GM19099 (cell line): ENCODE data around the gene INPP5F.

Experiments
- POLR2A ChIP-seq: IDR thresholded peaks from 3 replicates; pipeline ENCODE4 v1.6.1; 2011; ENCODE audit warnings: low read depth; ENCODE audit not compliant: insufficient read length; ENCODE audit errors: extremely low read depth

INPP5F gene

DNA sequence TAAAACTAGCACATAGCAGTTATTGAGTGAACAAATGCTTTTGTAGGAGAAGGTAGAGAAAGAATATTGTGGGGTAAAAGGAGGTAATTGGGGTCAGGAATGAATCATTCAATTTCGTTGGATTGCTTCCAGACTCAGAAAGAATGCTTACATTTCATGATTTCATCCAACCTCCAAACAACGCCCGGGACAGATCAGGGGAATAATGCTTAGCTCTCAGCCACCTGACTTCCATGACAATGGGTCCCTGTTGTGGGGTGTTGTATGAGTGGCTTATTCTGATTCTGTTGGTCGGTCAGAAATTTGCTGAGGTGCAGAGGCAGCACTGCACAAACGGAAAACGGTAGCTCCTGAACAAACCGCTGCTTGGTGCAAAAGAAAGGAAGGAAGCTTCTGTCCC lies 24.0 kb upstream of the INPP5F start:
- no peak for TF ChIP-seq POLR2A

DNA sequence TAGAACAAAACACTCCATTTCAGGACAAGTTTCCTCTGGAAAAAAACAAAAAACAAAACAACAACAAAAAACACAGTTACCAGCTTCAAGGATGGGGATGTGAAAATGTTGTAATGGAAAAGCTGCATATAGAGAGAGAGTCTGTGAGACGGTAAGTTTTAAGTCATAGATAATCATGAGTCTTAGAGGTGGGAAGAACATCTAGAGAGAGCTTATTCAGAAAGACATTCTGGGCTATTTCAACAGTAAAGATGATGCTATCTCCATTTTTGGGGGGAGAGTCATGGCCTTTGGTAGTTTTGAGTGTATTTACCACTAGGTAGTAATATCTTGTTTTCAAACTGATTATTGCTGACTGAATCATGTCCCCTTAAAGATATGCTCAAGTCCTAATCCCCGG lies 23.3 kb upstream of the INPP5F start:
- TF ChIP-seq POLR2A, result no peak

DNA sequence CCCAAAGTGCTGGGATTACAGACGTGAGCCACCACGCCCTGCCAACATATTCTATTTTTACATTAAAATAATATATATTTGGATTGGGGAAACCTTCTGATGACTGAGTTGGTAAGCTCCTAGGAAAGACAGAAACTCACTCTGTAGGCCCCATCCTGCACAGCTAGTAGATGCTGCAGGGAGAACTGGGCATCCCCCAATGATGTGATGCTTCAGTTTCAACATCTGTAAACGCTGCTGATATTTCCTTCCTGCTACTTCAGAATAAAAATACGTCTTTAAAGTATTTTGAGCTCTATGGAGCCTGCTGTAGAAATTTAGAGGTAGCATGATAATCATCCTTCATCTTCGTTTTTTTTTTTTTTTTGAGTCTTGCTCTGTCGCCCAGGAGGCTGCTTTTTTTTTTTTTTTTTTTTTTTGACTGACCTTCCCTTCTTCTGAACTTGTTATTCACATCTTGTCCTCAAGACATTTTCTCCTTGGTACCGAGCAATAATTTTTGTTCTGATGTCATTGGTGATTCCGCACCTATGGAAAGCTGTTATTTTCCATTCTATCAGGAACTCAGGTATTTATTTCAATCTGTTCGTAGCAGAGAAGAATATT lies 21.8 kb upstream of the INPP5F start:
- no peak for TF ChIP-seq POLR2A

DNA sequence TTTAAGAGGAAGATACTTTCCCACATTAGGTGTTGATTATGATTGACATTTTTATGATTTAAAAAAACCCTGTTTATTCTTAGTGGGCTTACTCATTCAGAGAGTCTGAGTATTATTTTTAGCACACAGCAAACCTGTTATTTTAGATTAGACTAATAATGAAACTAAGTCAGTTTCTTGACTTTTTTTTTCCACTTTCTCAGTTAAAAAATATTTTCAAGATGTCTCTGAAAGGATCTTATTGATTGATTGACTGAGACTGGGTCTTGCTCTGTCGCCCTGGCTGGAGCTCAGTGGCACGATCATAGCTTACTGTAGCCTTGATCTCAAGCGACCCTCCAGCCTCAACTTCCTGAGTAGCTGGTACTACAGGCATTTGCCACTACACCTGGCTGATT lies 20.4 kb upstream of the INPP5F start:
- no peak for TF ChIP-seq POLR2A

DNA sequence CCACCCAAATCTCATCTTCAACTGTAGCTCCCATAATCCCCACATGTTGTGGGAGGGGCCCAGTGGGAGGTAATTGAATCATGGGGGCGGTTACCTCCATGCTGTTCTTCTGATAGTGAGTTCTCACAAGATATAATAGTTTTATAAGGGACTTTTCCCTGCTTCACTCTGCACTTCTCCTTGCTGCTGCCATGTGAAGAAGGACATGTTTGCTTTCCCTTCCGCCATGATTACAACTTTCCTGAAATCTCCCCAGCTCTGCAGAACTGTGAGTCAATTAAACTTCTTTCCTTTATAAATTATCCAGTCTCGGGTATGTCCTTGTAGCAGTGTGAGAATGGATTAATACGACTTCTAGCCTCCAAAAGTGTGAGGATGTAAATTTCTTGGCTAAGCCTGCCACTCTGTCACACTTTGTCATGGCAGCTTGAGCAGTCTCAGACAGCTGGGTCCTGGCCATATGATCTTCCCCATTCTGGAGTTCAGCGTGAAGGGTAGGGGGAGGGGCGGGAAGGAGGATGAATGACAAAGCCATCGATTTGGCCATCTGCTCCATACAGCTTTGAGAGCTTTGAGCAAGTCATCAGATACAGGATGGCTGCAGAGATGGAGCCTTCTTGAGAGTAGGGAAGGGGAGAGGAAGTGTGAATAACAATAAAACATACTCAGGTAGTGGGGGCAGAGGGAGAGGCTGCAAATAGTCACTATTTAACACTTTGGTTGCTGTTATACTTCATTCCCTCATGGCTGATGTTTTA lies 19.1 kb upstream of the INPP5F start:
- TF ChIP-seq POLR2A, result no peak

DNA sequence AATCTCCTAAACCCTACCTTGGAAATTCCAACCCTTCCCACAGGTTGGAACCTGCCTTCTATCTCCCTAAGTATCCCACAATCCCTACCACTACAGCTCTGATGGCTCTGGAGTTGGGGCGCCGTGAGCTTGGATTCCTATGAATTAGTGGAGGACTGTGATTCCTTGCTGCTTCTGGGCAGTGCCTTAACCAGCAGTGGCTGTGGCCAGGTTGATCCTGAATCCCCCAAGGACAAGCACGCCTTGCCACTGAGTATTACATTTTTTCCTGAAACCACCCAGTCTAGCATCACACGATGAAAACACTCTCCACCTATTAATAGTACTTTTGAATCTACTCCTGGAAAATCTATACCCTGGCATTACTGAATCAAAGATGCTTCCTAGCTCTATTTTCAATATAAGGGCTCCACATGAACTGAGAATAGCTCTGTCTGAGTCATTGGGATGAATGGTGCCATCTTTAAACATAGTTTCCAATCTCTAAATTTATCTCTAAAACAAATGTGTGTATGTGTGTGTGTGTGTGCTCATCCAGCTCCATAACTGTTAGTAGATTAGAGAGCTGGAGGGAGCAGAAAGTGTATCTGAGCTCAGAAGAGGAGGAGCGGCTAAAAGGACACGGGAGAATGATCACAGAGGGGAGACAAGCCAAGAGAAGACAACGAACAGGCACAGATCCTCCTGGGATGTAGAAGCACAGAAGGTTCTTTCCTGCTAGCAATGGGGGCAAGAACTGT lies 11.9 kb upstream of the INPP5F start:
- TF ChIP-seq POLR2A, result no peak

DNA sequence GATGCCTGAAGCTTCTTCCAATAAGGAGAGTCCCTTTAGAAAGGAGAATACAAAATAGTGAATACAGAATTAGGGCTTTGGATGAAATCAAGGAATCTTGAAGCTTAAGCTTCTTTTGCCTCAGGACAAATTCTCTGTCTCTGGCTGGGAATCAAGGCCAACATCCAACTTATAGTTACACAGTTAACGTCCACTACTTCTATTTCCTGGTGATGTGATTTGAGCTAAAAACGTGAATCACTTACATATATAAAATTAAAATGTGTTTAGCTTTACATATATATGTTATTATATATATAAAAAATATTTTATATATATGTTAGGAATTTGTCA lies 11.4 kb upstream of the INPP5F start:
- no peak for TF ChIP-seq POLR2A

DNA sequence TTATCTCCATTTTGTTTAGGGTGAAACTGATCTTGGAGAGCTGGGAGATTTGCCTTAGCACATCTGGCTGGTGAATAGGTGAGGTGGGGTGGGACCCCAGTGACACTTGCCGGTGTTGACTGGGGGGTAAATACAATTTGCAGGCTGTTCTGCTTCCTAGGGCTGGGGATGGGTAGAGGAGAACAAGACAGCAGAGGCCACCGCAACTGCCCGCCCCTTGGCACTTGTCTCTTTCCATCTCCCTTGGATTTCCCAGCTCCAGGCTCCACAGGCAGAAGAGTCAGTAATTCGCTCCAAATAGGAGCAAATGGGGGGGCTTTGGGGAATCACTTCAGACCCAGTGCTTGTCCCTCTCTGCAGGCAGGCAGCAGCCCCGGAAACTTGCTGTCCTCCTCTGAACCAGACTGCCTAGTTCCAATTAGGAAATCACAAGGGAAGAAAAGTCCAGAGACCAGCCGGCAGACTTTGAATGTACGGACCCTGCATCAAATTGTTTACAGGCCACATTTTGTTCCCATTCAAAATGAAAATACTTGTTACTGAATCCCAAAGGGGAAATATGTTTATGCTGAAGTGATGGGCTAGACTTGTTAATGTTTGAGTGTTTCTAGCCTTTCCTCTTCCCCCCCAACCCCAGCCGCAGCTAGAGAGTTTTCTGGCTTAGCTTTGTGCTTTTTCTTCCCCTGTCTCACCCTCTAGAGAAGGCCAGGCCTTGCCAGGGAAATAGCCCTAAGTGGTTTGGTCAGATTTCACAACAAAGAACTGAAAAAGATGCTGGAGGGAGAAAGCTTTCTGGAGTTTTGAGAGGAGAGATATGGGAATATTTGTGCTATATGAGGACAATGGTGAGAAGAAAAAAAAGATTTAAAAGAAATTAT lies 10.0 kb upstream of the INPP5F start:
- no peak for TF ChIP-seq POLR2A

DNA sequence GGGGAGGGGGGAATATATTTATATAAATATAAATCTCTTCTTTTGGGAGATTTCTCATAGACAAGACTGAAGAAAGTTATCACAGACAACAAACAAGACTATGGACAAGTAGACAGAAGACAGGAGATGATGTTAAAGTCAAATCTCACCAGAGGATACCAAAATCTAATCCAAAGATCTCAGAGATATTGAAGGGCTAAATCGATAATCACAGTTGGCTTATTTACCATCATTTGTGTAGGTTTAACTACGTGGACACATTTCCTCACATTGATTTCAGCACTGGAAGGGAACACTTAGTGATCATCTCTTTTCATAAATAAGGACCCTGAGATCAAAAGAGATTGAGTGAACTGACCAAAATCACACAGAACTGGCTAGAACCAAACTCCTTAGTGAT lies 2.7 kb upstream of the INPP5F start:
- TF ChIP-seq POLR2A, result no peak

DNA sequence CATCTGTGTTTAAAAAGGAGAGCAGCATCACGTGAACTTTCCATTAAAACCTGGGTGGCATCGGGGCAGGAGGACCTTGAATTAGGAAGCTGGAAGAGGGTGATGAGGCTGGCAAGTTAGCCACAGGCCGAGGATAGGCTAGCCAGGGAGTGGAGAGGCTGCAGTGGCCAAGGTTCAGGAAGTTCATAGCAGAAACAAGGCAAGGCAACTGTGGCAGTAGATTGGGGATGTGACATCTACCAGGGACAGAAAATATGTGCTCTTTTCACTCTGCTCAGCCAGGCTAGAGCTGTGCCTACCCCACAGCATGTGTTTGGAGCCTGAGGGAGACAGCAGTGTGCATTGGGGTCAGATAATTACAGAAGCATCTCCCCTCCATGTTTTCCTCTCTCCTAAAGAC lies 2.2 kb upstream of the INPP5F start:
- no peak for TF ChIP-seq POLR2A

DNA sequence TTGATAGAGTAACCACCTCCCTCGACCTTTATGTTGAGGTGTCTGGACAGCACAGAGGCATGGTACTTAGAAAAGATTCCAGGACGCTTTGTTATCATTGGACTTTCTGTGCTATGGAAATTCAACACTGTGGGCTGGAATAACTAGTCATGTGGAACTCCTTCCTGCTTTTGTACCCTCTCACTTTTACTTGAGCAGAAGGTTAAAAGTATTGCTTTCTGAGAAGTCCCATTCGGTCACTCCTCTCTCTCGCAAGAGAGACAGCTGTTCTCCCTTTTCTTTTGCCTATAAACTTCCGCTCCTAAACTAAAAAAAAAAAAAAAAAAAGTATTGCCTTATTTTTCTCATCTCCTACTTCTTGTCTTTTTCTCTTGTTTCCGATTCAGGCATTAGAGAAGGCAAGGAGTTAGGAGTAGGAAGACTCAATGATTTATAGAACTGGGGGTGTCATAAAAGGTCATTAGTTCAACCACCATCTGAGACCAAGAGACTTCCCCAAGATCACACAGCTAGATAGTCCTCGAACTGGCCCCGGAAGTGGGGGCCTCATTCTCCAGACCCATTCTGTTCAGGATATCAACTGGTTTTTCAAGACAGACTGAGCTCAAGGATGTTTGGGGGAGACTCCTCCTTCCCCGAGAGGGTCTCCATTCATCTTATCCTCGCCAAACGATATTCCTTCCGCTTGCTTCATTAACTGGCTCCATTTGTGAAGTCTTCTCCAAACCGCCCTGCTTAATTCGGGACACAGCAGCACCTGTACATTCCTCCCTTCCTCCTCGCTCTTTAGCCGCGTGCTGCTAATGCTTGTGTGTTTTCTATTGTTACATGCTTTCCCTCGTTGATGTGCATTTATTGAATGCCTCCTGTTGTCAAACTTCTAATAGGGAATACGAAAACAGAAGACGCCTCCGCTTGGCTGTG lies 995 bp upstream of the INPP5F start:
- no peak for TF ChIP-seq POLR2A

DNA sequence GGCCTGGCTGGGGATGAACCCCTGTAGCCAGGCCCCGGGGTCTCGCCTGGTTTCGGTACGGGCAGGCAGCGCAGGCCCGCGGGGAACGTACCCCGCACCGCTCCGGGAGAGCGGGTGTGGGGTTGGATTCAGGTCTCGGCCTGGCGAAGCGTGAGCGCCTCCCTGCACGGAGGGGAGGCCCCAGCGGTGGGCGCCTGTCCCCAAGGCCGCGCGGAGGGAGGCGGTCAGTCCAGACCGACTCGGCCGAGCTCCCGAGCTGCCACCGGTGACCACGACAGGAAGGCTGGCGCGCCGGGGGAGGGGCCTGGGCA lies 378 bp upstream of the INPP5F start:
- TF ChIP-seq POLR2A, result peak; percentile 57

GRCh38 chr10:119726676-119727261 lies 919 bp downstream of the INPP5F start:
- no peak for TF ChIP-seq POLR2A

- no peak for TF ChIP-seq POLR2A
Observed at GRCh38 chr10:119728172-119728800, 2.4 kb downstream of the INPP5F start.
